ENCODE measurements around the gene HSF4. TPM values are rescaled to one million over a fixed set of nuclear protein-coding genes. Genes with fewer than 3 reads are reported as not detected.
A peak's percentile ranks its signal among the peaks of the same experiment; 100 is the strongest.

The HSF4 gene
- total RNA-seq, 1 experiment from 2014 or later, result 2.2 TPM

- H3K4me1 Mint-ChIP-seq, result peaks cover 42% of the 10 kb centered on the region
- TF ChIP-seq ESRRA (CRISPR knock-in tag; IDR thresholded peaks at IDR 0.05; ENCODE audit: borderline replicate concordance), result 0 out of 2 replicates have a peak, but pooled peaks have one; percentile 8
- TF ChIP-seq NR2C2 (CRISPR knock-in tag; IDR thresholded peaks at IDR 0.05), result no peak
- ChIA-PET CTCF (interaction anchor here (0.9 to 15.6 kb wide), 9 partner anchors 6 to 203 kb away, joined by 3 to 386 read pairs (median 9); partner anchors contain the start of genes B3GNT9, CES3, FBXL8 and HSF4), POLR2A (no interaction called here)
- H3K9me3 Mint-ChIP-seq, result no peaks in the 10 kb centered on the region
- ATAC-seq (no peak), DNase-seq (ENCODE audit: low spot score) (no peak)
- peak overlapping the region; percentile 58 for H3K4me3 Mint-ChIP-seq
- H3K36me3 Mint-ChIP-seq, result peaks cover 2% of the 10 kb centered on the region; the same call in 1 of the 2 replicates
- peaks cover 99% of the 10 kb centered on the region for H3K27me3 Mint-ChIP-seq (ENCODE audit: low read depth)
- no peak overlapping the region for H3K27ac Mint-ChIP-seq
Measured at GRCh38 chr16:67163999-67164558, 466 bp upstream of the HSF4 start.

- ChIA-PET POLR2A (no interaction called here), CTCF (interaction anchor here (0.6 to 15.6 kb wide), 7 partner anchors 9 to 147 kb away, joined by 3 to 386 read pairs (median 4); partner anchors contain the start of genes B3GNT9, FBXL8 and TRADD)
- DNase-seq (ENCODE audit: low spot score) (no peak), ATAC-seq (peak; percentile 1; the same call in 1 of the 2 replicates)
- Mint-ChIP-seq H3K27me3 (ENCODE audit: low read depth) (peaks cover 96% of the 10 kb centered on the region), H3K36me3 (peaks cover 2% of the 10 kb centered on the region; the same call in 1 of the 2 replicates), H3K4me1 (peaks cover 38% of the 10 kb centered on the region), H3K4me3 (peak overlapping the region; percentile 65), H3K27ac (no peak overlapping the region), H3K9me3 (no peaks in the 10 kb centered on the region)
- TF ChIP-seq ETV6 (CRISPR knock-in tag; IDR thresholded peaks at IDR 0.05), result peak; percentile 74
- TF ChIP-seq MLX (CRISPR knock-in tag; IDR thresholded peaks at IDR 0.05), result no peak
- TF ChIP-seq, protein P1, sequence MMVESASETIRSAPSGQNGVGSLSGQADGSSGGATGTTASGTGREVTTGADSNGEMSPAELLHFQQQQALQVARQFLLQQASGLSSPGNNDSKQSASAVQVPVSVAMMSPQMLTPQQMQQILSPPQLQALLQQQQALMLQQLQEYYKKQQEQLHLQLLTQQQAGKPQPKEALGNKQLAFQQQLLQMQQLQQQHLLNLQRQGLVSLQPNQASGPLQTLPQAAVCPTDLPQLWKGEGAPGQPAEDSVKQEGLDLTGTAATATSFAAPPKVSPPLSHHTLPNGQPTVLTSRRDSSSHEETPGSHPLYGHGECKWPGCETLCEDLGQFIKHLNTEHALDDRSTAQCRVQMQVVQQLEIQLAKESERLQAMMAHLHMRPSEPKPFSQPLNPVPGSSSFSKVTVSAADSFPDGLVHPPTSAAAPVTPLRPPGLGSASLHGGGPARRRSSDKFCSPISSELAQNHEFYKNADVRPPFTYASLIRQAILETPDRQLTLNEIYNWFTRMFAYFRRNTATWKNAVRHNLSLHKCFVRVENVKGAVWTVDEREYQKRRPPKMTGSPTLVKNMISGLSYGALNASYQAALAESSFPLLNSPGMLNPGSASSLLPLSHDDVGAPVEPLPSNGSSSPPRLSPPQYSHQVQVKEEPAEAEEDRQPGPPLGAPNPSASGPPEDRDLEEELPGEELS (CRISPR knock-in tag; IDR thresholded peaks at IDR 0.05), result peak; percentile 74; the same call in 1 of the 2 replicates
- TF ChIP-seq, protein P2, sequence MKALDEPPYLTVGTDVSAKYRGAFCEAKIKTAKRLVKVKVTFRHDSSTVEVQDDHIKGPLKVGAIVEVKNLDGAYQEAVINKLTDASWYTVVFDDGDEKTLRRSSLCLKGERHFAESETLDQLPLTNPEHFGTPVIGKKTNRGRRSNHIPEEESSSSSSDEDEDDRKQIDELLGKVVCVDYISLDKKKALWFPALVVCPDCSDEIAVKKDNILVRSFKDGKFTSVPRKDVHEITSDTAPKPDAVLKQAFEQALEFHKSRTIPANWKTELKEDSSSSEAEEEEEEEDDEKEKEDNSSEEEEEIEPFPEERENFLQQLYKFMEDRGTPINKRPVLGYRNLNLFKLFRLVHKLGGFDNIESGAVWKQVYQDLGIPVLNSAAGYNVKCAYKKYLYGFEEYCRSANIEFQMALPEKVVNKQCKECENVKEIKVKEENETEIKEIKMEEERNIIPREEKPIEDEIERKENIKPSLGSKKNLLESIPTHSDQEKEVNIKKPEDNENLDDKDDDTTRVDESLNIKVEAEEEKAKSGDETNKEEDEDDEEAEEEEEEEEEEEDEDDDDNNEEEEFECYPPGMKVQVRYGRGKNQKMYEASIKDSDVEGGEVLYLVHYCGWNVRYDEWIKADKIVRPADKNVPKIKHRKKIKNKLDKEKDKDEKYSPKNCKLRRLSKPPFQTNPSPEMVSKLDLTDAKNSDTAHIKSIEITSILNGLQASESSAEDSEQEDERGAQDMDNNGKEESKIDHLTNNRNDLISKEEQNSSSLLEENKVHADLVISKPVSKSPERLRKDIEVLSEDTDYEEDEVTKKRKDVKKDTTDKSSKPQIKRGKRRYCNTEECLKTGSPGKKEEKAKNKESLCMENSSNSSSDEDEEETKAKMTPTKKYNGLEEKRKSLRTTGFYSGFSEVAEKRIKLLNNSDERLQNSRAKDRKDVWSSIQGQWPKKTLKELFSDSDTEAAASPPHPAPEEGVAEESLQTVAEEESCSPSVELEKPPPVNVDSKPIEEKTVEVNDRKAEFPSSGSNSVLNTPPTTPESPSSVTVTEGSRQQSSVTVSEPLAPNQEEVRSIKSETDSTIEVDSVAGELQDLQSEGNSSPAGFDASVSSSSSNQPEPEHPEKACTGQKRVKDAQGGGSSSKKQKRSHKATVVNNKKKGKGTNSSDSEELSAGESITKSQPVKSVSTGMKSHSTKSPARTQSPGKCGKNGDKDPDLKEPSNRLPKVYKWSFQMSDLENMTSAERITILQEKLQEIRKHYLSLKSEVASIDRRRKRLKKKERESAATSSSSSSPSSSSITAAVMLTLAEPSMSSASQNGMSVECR (CRISPR knock-in tag; IDR thresholded peaks at IDR 0.05; ENCODE audit: borderline replicate concordance), result 0 out of 2 replicates have a peak, but pooled peaks have one; percentile 61
- no peak for TF ChIP-seq AR (CRISPR knock-in tag; IDR thresholded peaks at IDR 0.05)
- TF ChIP-seq, protein P3, sequence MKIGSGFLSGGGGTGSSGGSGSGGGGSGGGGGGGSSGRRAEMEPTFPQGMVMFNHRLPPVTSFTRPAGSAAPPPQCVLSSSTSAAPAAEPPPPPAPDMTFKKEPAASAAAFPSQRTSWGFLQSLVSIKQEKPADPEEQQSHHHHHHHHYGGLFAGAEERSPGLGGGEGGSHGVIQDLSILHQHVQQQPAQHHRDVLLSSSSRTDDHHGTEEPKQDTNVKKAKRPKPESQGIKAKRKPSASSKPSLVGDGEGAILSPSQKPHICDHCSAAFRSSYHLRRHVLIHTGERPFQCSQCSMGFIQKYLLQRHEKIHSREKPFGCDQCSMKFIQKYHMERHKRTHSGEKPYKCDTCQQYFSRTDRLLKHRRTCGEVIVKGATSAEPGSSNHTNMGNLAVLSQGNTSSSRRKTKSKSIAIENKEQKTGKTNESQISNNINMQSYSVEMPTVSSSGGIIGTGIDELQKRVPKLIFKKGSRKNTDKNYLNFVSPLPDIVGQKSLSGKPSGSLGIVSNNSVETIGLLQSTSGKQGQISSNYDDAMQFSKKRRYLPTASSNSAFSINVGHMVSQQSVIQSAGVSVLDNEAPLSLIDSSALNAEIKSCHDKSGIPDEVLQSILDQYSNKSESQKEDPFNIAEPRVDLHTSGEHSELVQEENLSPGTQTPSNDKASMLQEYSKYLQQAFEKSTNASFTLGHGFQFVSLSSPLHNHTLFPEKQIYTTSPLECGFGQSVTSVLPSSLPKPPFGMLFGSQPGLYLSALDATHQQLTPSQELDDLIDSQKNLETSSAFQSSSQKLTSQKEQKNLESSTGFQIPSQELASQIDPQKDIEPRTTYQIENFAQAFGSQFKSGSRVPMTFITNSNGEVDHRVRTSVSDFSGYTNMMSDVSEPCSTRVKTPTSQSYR (CRISPR knock-in tag; IDR thresholded peaks at IDR 0.05), result no peak
- peak; percentile 43; the same call in 1 of the 2 replicates for TF ChIP-seq HMGXB4 (CRISPR knock-in tag; IDR thresholded peaks at IDR 0.05)
- peak; percentile 22; the same call in 1 of the 2 replicates for TF ChIP-seq IRF1 (CRISPR knock-in tag; IDR thresholded peaks at IDR 0.05)
- peak; percentile 88 for TF ChIP-seq GTF2I (CRISPR knock-in tag; conservative IDR thresholded peaks at IDR 0.05)
- TF ChIP-seq ZNF138 (CRISPR knock-in tag; conservative IDR thresholded peaks at IDR 0.05), result no peak
- TF ChIP-seq ZNF263 (CRISPR knock-in tag; IDR thresholded peaks at IDR 0.05; ENCODE audit: low read depth), result no peak
- TF ChIP-seq, protein P4, sequence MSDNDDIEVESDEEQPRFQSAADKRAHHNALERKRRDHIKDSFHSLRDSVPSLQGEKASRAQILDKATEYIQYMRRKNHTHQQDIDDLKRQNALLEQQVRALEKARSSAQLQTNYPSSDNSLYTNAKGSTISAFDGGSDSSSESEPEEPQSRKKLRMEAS (CRISPR knock-in tag; IDR thresholded peaks at IDR 0.05), result peak; percentile 78; the same call in 1 of the 2 replicates
Measured at GRCh38 chr16:67165121-67166078, 855 bp downstream of the HSF4 start.
